Measurements from ENCODE around the gene MTFR1L. TPM values are rescaled to one million over a fixed set of nuclear protein-coding genes. Genes with fewer than 3 reads are reported as not detected.

The MTFR1L gene
- total RNA-seq, 2 experiments from 2014 or later = 25.5 to 28.0 TPM

- H3K9me3 Mint-ChIP-seq = no peaks in the 10 kb centered on the region
- Histone ChIP-seq H3K4me1 (ENCODE audit: insufficient read depth, low read length) (no peaks in the 10 kb centered on the region), H3K27ac (ENCODE audit: low read depth in 1 of 2, low read length in 2 of 2) (no peak overlapping the region), H3K36me3 (ENCODE audit: insufficient read depth, low read length) (no peaks in the 10 kb centered on the region), H3K27me3 (ENCODE audit: control insufficient read depth in 1 of 2, insufficient read depth in 2 of 2, low read length in 2 of 2) (no peaks in the 10 kb centered on the region), H3K9me3 (ENCODE audit: control insufficient read depth in 1 of 2, insufficient read depth in 1 of 2, low read length in 2 of 2) (no peaks in the 10 kb centered on the region), H3K4me3 (ENCODE audit: low read length) (no peak overlapping the region)
- TF ChIP-seq, protein P1, sequence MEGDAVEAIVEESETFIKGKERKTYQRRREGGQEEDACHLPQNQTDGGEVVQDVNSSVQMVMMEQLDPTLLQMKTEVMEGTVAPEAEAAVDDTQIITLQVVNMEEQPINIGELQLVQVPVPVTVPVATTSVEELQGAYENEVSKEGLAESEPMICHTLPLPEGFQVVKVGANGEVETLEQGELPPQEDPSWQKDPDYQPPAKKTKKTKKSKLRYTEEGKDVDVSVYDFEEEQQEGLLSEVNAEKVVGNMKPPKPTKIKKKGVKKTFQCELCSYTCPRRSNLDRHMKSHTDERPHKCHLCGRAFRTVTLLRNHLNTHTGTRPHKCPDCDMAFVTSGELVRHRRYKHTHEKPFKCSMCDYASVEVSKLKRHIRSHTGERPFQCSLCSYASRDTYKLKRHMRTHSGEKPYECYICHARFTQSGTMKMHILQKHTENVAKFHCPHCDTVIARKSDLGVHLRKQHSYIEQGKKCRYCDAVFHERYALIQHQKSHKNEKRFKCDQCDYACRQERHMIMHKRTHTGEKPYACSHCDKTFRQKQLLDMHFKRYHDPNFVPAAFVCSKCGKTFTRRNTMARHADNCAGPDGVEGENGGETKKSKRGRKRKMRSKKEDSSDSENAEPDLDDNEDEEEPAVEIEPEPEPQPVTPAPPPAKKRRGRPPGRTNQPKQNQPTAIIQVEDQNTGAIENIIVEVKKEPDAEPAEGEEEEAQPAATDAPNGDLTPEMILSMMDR (IDR thresholded peaks at IDR 0.05) = no peak
- intact Hi-C loops (cut with DNase I, micrococcal nuclease) = no loop called here
- no peak overlapping the region for H3K4me3 Mint-ChIP-seq
- H3K36me3 Mint-ChIP-seq (ENCODE audit: low read depth) = no peaks in the 10 kb centered on the region
- DNase-seq = no peak
- H3K27ac Mint-ChIP-seq = no peak overlapping the region
- CTCF ChIA-PET = no interaction called here
- H3K27me3 Mint-ChIP-seq = no peaks in the 10 kb centered on the region
- POLR2A ChIA-PET = interaction anchor here (1.0 kb wide), 1 partner anchor 28 kb away, joined by 3 read pairs; the partner anchor contains the start of gene PAQR7
- no peaks in the 10 kb centered on the region for H3K4me1 Mint-ChIP-seq (ENCODE audit: low read depth)
- ATAC-seq (ENCODE audit: poor library complexity) = no peak
Observed at GRCh38 chr1:25847929-25848328, 28.2 kb downstream of the MTFR1L start.

DNA sequence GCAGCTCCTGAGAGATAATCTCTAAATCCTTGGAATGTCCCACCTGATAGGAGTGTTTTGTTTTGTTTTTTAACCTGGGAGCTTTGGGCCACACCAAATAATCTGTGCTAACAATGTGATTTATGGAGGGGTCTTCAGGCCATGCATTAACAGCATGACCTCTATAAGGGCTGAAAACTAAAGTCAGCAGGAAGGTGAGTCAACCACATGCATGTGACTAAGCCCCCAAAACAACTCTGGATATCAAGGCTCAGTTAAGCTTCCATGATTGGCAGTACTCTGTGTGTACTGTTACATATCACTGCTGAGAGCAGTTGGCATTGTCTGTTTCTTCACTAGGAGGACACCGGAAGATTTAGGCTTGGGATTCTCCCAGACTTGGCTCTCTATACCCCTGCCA, 28.8 kb downstream of the MTFR1L start:
- TF ChIP-seq, protein P1 (IDR thresholded peaks at IDR 0.05) = no peak
- H3K9me3 ChIP-seq (ENCODE audit: control insufficient read depth in 1 of 2, insufficient read depth in 1 of 2, low read length in 2 of 2) = no peaks in the 10 kb centered on the region
- H3K36me3 ChIP-seq (ENCODE audit: insufficient read depth, low read length) = no peaks in the 10 kb centered on the region
- no peak overlapping the region for H3K27ac ChIP-seq (ENCODE audit: low read depth in 1 of 2, low read length in 2 of 2)
- intact Hi-C loops (cut with DNase I, micrococcal nuclease) = no loop called here
- Mint-ChIP-seq H3K27me3 (no peaks in the 10 kb centered on the region), H3K36me3 (ENCODE audit: low read depth) (no peaks in the 10 kb centered on the region), H3K9me3 (no peaks in the 10 kb centered on the region), H3K4me3 (no peak overlapping the region), H3K4me1 (ENCODE audit: low read depth) (no peaks in the 10 kb centered on the region), H3K27ac (no peak overlapping the region)
- no peaks in the 10 kb centered on the region for H3K4me1 ChIP-seq (ENCODE audit: insufficient read depth, low read length)
- POLR2A ChIA-PET = interaction anchor here (1.0 kb wide), 1 partner anchor 27 kb away, joined by 3 read pairs; the partner anchor contains the start of gene PAQR7
- DNase-seq (no peak), ATAC-seq (ENCODE audit: poor library complexity) (no peak)
- H3K4me3 ChIP-seq (ENCODE audit: low read length) = no peak overlapping the region
- H3K27me3 ChIP-seq (ENCODE audit: control insufficient read depth in 1 of 2, insufficient read depth in 2 of 2, low read length in 2 of 2) = no peaks in the 10 kb centered on the region
- CTCF ChIA-PET = no interaction called here

GRCh38 chr1:25854554-25854953, 34.8 kb downstream of the MTFR1L start:
- POLR2A ChIA-PET = interaction anchor here (1.0 kb wide), 1 partner anchor 23 kb away, joined by 3 read pairs; no protein-coding TSS in a partner anchor

More at GRCh38 chr1:25854554-25854953, 34.8 kb downstream of the MTFR1L start:
- no peaks in the 10 kb centered on the region for H3K27me3 Mint-ChIP-seq
- H3K36me3 ChIP-seq (ENCODE audit: insufficient read depth, low read length) = no peaks in the 10 kb centered on the region
- no peaks in the 10 kb centered on the region for H3K27me3 ChIP-seq (ENCODE audit: control insufficient read depth in 1 of 2, insufficient read depth in 2 of 2, low read length in 2 of 2)
- no peak overlapping the region for H3K27ac ChIP-seq (ENCODE audit: low read depth in 1 of 2, low read length in 2 of 2)
- no peak for ATAC-seq (ENCODE audit: poor library complexity)
- no peak overlapping the region for H3K27ac Mint-ChIP-seq
- DNase-seq = no peak
- no peaks in the 10 kb centered on the region for H3K36me3 Mint-ChIP-seq (ENCODE audit: low read depth)
- no peaks in the 10 kb centered on the region for H3K9me3 ChIP-seq (ENCODE audit: control insufficient read depth in 1 of 2, insufficient read depth in 1 of 2, low read length in 2 of 2)
- H3K4me3 ChIP-seq (ENCODE audit: low read length) = no peak overlapping the region
- H3K4me1 Mint-ChIP-seq (ENCODE audit: low read depth) = peaks cover 15% of the 10 kb centered on the region
- TF ChIP-seq, protein P1 (IDR thresholded peaks at IDR 0.05) = no peak
- intact Hi-C loops (cut with DNase I, micrococcal nuclease) = loop anchor here in 1 of 2 experiments (10.0 kb wide), 1 partner anchor 1210 kb away; the partner anchor contains the start of gene SRRM1
- H3K4me3 Mint-ChIP-seq = no peak overlapping the region
- H3K9me3 Mint-ChIP-seq = no peaks in the 10 kb centered on the region
- peaks cover 10% of the 10 kb centered on the region for H3K4me1 ChIP-seq (ENCODE audit: insufficient read depth, low read length)
- CTCF ChIA-PET = no interaction called here

Measured in CD4-positive, alpha-beta T cell (primary cell).